ENCODE data around the gene CHST9.

DNA sequence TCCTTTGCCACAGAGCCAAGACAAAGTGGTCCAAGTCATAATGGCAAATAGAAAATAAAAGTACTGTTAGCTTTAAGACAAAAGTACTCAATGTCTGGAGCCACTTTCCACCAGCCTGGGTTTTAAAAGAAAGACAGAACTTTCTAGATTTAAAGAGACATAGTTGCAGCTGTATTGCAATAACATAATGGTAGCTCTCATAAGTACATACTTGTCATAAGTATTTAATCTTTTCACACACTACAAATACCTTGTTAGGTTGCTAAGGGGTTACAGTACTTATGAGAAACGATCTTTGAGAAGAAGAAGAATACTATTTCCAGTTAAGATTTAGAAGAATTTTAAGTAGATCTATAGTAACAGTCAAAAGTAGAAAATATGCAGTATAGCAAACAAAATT, 290.7 kb downstream of the CHST9 start:
- TF ChIP-seq GTF2A2 (tag; IDR thresholded peaks at IDR 0.05) (no peak), POLR2A (conservative IDR thresholded peaks at IDR 0.05) (no peak), ETV1 (tag; conservative IDR thresholded peaks at IDR 0.05; ENCODE audit: low read depth) (no peak), FOXK2 (conservative IDR thresholded peaks at IDR 0.05 in 1 of 2, IDR thresholded peaks at IDR 0.05 in 1 of 2; ENCODE audit: low read depth in 2 of 2) (no peak), SAFB2 (IDR thresholded peaks at IDR 0.05; ENCODE audit: borderline replicate concordance, low read depth, low read length, severe bottlenecking) (no peak), ZZZ3 (IDR thresholded peaks at IDR 0.05) (no peak), ESRRA (IDR thresholded peaks at IDR 0.05; ENCODE audit: borderline replicate concordance, low read depth) (no peak), ZNF717 (CRISPR knock-in tag; IDR thresholded peaks at IDR 0.05) (no peak), BMI1 (IDR thresholded peaks at IDR 0.05; ENCODE audit: low read length) (no peak)
- TF ChIP-seq, protein P1, sequence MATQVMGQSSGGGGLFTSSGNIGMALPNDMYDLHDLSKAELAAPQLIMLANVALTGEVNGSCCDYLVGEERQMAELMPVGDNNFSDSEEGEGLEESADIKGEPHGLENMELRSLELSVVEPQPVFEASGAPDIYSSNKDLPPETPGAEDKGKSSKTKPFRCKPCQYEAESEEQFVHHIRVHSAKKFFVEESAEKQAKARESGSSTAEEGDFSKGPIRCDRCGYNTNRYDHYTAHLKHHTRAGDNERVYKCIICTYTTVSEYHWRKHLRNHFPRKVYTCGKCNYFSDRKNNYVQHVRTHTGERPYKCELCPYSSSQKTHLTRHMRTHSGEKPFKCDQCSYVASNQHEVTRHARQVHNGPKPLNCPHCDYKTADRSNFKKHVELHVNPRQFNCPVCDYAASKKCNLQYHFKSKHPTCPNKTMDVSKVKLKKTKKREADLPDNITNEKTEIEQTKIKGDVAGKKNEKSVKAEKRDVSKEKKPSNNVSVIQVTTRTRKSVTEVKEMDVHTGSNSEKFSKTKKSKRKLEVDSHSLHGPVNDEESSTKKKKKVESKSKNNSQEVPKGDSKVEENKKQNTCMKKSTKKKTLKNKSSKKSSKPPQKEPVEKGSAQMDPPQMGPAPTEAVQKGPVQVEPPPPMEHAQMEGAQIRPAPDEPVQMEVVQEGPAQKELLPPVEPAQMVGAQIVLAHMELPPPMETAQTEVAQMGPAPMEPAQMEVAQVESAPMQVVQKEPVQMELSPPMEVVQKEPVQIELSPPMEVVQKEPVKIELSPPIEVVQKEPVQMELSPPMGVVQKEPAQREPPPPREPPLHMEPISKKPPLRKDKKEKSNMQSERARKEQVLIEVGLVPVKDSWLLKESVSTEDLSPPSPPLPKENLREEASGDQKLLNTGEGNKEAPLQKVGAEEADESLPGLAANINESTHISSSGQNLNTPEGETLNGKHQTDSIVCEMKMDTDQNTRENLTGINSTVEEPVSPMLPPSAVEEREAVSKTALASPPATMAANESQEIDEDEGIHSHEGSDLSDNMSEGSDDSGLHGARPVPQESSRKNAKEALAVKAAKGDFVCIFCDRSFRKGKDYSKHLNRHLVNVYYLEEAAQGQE (IDR thresholded peaks at IDR 0.05; ENCODE audit: borderline replicate concordance), result no peak
- TF ChIP-seq, protein P1 (CRISPR knock-in tag; IDR thresholded peaks at IDR 0.05; ENCODE audit: low read depth), result no peak
- TF ChIP-seq, protein P2, sequence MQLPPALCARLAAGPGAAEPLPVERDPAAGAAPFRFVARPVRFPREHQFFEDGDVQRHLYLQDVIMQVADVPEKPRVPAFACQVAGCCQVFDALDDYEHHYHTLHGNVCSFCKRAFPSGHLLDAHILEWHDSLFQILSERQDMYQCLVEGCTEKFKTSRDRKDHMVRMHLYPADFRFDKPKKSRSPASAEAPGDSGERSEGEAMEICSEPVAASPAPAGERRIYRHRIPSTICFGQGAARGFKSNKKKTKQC (CRISPR knock-in tag; IDR thresholded peaks at IDR 0.05), result no peak
